ENCODE results near the gene NPL. TPM values are rescaled to one million over a fixed set of nuclear protein-coding genes. Genes with fewer than 3 reads are reported as not detected.
A peak's percentile ranks its signal among the peaks of the same experiment; 100 is the strongest.

Gene NPL
- total RNA-seq, 1 experiment from 2014 or later: 3.8 TPM

GRCh38 chr1:182816863-182817262 is 27.3 kb downstream of the NPL start:
- no peak for DNase-seq (ENCODE audit: low spot score)

- no peak for DNase-seq (ENCODE audit: low spot score)
These were observed 28.2 kb downstream of the NPL start for GRCh38 chr1:182817802-182818201.

- no peak for DNase-seq (ENCODE audit: low spot score)
These were observed 33.6 kb downstream of the NPL start for GRCh38 chr1:182823220-182823619.

- no peak for DNase-seq (ENCODE audit: low spot score)
These were observed 37.3 kb downstream of the NPL start for GRCh38 chr1:182826892-182827291.

- no peak for DNase-seq (ENCODE audit: low spot score)
These were observed 39.8 kb downstream of the NPL start for GRCh38 chr1:182829285-182829932.

- DNase-seq (ENCODE audit: low spot score): peak; percentile 52
These were observed 43.7 kb downstream of the NPL start for GRCh38 chr1:182833271-182833670.

GRCh38 chr1:182834326-182834725 is 44.8 kb downstream of the NPL start:
- DNase-seq (ENCODE audit: low spot score): no peak

- no peak for DNase-seq (ENCODE audit: low spot score)
These were observed 46.2 kb downstream of the NPL start for GRCh38 chr1:182835806-182836205.

GRCh38 chr1:182839209-182840066 is 49.9 kb downstream of the NPL start, which contains the start of gene DHX9:
DHX9 (plus strand) TSS chr1:182839347; CDS start chr1:182842567, 3,220 bp downstream.
- DNase-seq (ENCODE audit: low spot score): peak; percentile 90

GRCh38 chr1:182841368-182841988 is 51.9 kb downstream of the NPL start:
- no peak for DNase-seq (ENCODE audit: low spot score)

- no peak for DNase-seq (ENCODE audit: low spot score)
These were observed 52.7 kb downstream of the NPL start for GRCh38 chr1:182842265-182842664.

GRCh38 chr1:182845379-182845778 is 55.8 kb downstream of the NPL start:
- no peak for DNase-seq (ENCODE audit: low spot score)

- DNase-seq (ENCODE audit: low spot score): no peak
These were observed 56.3 kb downstream of the NPL start for GRCh38 chr1:182845894-182846293.

GRCh38 chr1:182847105-182847504 is 57.5 kb downstream of the NPL start:
- no peak for DNase-seq (ENCODE audit: low spot score)

- no peak for DNase-seq (ENCODE audit: low spot score)
These were observed 59.2 kb downstream of the NPL start for GRCh38 chr1:182848736-182849135.

GRCh38 chr1:182850319-182850718 is 60.7 kb downstream of the NPL start:
- DNase-seq (ENCODE audit: low spot score): no peak

GRCh38 chr1:182851825-182852224 is 62.3 kb downstream of the NPL start:
- DNase-seq (ENCODE audit: low spot score): no peak

- no peak for DNase-seq (ENCODE audit: low spot score)
These were observed 66.3 kb downstream of the NPL start for GRCh38 chr1:182855911-182856310.

GRCh38 chr1:182857212-182857611 is 67.6 kb downstream of the NPL start:
- no peak for DNase-seq (ENCODE audit: low spot score)

- DNase-seq (ENCODE audit: low spot score): no peak
These were observed 71.1 kb downstream of the NPL start for GRCh38 chr1:182860658-182861057.

GRCh38 chr1:182861994-182862393 is 72.4 kb downstream of the NPL start:
- no peak for DNase-seq (ENCODE audit: low spot score)

- DNase-seq (ENCODE audit: low spot score): no peak
These were observed 73.3 kb downstream of the NPL start for GRCh38 chr1:182862827-182863226.

- DNase-seq (ENCODE audit: low spot score): no peak
These were observed 74.4 kb downstream of the NPL start for GRCh38 chr1:182863940-182864339.

Measured in A172 (cell line).